Thymus (tissue), 2 donors: Measurements from ENCODE around the gene SRPX2. TPM values are rescaled to one million over a fixed set of nuclear protein-coding genes. Genes with fewer than 3 reads are reported as not detected.

Experiments
- polyA plus RNA-seq: library from polyadenylated mRNA; stranded (reverse); fragments of 200-250 nt; gene quantifications from one replicate; pipeline ENCODE4 v1.2.3, GENCODE V29; 2013
- total RNA-seq: library from RNA; stranded (reverse); fragments of 120-200 nt; gene quantifications from one replicate; pipeline ENCODE4 v1.2.4, GENCODE V29; 2013
- donor health status: healthy.

SRPX2 gene
- total and polyA plus RNA-seq, 2 donors: 1.6 to 2.2 TPM

Other genes starting within 250 kb of the SRPX2 start
- gene PCDH19, start 233.9 kb upstream of the SRPX2 start, total RNA-seq: 0.76 TPM
- gene PCDH19, start 233.9 kb upstream of the SRPX2 start, polyA plus RNA-seq: 0.46 TPM
- gene TNMD, start 59.3 kb upstream of the SRPX2 start, total RNA-seq: 0.57 TPM
- gene TNMD, start 59.3 kb upstream of the SRPX2 start, polyA plus RNA-seq: 1.1 TPM
- gene TSPAN6, start 7.4 kb upstream of the SRPX2 start, total RNA-seq: 14.0 TPM
- 15.6 TPM for gene TSPAN6, start 7.4 kb upstream of the SRPX2 start, polyA plus RNA-seq
- gene SYTL4, start 87.9 kb downstream of the SRPX2 start, total RNA-seq: 0.94 TPM
- gene SYTL4, start 87.9 kb downstream of the SRPX2 start, polyA plus RNA-seq: 2.1 TPM
- gene CSTF2, start 176.2 kb downstream of the SRPX2 start, total RNA-seq: 20.4 TPM
- gene CSTF2, start 176.2 kb downstream of the SRPX2 start, polyA plus RNA-seq: 6.0 TPM
- 0.33 TPM for gene NOX1, start 230.2 kb downstream of the SRPX2 start, total RNA-seq
- 1.4 TPM for gene NOX1, start 230.2 kb downstream of the SRPX2 start, polyA plus RNA-seq